ENCODE results near the gene TMEM273. TPM values are rescaled to one million over a fixed set of nuclear protein-coding genes. Genes with fewer than 3 reads are reported as not detected.

TMEM273 gene
- total RNA-seq, 6 experiments from 2014 or later, result 0.86 to 5.3 (median 2.3) TPM

- Histone ChIP-seq H3K4me3 (no peak overlapping the region), H3K36me3 (no peaks in the 10 kb centered on the region), H3K27ac (no peak overlapping the region), H3K9me3 (no peaks in the 10 kb centered on the region), H3K4me1 (peaks cover 0 to 25% (median 12%) of the 10 kb centered on the region in 4 donors), H3K27me3 (no peaks in the 10 kb centered on the region)
- DNase-seq (no peak), ATAC-seq (no peak)
- WGBS (ENCODE audit: insufficient coverage, low coverage, low lambda C conversion rate, missing lambda C conversion rate), result 83% methylated on average over 3 of the region's 4 CpGs
- intact Hi-C loops (cut with DNase I), result no loop called here
- TF ChIP-seq, protein P1, sequence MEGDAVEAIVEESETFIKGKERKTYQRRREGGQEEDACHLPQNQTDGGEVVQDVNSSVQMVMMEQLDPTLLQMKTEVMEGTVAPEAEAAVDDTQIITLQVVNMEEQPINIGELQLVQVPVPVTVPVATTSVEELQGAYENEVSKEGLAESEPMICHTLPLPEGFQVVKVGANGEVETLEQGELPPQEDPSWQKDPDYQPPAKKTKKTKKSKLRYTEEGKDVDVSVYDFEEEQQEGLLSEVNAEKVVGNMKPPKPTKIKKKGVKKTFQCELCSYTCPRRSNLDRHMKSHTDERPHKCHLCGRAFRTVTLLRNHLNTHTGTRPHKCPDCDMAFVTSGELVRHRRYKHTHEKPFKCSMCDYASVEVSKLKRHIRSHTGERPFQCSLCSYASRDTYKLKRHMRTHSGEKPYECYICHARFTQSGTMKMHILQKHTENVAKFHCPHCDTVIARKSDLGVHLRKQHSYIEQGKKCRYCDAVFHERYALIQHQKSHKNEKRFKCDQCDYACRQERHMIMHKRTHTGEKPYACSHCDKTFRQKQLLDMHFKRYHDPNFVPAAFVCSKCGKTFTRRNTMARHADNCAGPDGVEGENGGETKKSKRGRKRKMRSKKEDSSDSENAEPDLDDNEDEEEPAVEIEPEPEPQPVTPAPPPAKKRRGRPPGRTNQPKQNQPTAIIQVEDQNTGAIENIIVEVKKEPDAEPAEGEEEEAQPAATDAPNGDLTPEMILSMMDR (IDR thresholded peaks at IDR 0.05), result no peak
- TF ChIP-seq POLR2A (IDR thresholded peaks at IDR 0.05), result no peak
Measured at GRCh38 chr10:49105076-49105475, 83.1 kb downstream of the TMEM273 start.

Other genes starting within 250 kb of the TMEM273 start
- not detected for gene LRRC18, start 248.6 kb downstream of the TMEM273 start, total RNA-seq
- gene VSTM4, start 72.9 kb downstream of the TMEM273 start, total RNA-seq, result 1 to 10 TPM; 2.1 to 6.6 (median 3.1) TPM
- not detected for gene FAM170B, start 54.4 kb downstream of the TMEM273 start, total RNA-seq
- under 1 TPM in 2 of 6 experiments, not detected in 4; 0.04 to 0.12 TPM for gene C10orf71, start 110.8 kb upstream of the TMEM273 start, total RNA-seq
- not detected for gene DRGX, start 207.7 kb upstream of the TMEM273 start, total RNA-seq